Lung (tissue), 12 donors: ENCODE results near the gene GFI1. TPM values are rescaled to one million over a fixed set of nuclear protein-coding genes. Genes with fewer than 3 reads are reported as not detected.

ENCODE experiments used
- ATAC-seq: fragments of 200-7000 bp; cut with Tn5 transposase; one replicate; pipeline ENCODE4 v1.9.1; 2020; ENCODE audit warnings: moderate number of reproducible peaks; ENCODE audit not compliant: insufficient read depth, low FRiP score
- DNase-seq, 3 donors: peaks; one replicate each; pipeline ENCODE4 v3.0.0-alpha.2; 2013 to 2017
- H3K27ac ChIP-seq, 2 donors: one replicate each; pipeline ENCODE4 v1.5.1; 2013; ENCODE audit warnings: mild to moderate bottlenecking in 2 of 2, moderate library complexity in 2 of 2, control low read depth in 1 of 2, inconsistent platforms in 1 of 2, low read depth in 1 of 2, low read length in 1 of 2
- H3K27me3 ChIP-seq, 3 donors: one replicate each; pipeline ENCODE4 v1.5.1; 2013; ENCODE audit warnings: low read length in 2 of 3; ENCODE audit not compliant: control insufficient read depth in 3 of 3, insufficient read depth in 3 of 3
- H3K36me3 ChIP-seq, 4 donors: one replicate each; pipeline ENCODE4 v1.5.1; 2013; ENCODE audit warnings: low read length in 4 of 4, mild to moderate bottlenecking in 1 of 4, moderate library complexity in 1 of 4; ENCODE audit not compliant: control insufficient read depth in 4 of 4, insufficient read depth in 4 of 4
- H3K4me1 ChIP-seq, 5 donors: one replicate each; pipeline ENCODE4 v1.5.1; 2013; ENCODE audit warnings: low read length in 5 of 5, mild to moderate bottlenecking in 2 of 5, moderate library complexity in 1 of 5; ENCODE audit not compliant: control insufficient read depth in 5 of 5, insufficient read depth in 5 of 5
- H3K4me3 ChIP-seq: one replicate; pipeline ENCODE4 v1.5.1; 2013; ENCODE audit warnings: mild to moderate bottlenecking, control low read depth, moderate library complexity
- H3K9ac ChIP-seq, 2 donors: one replicate each; pipeline ENCODE4 v1.5.1; 2013; ENCODE audit warnings: low read length in 2 of 2, control low read depth in 1 of 2; ENCODE audit not compliant: insufficient read depth in 1 of 2
- H3K9me3 ChIP-seq, 4 donors: one replicate each; pipeline ENCODE4 v1.5.1; 2013; ENCODE audit warnings: low read length in 3 of 4, mild to moderate bottlenecking in 1 of 4, moderate library complexity in 1 of 4; ENCODE audit not compliant: control insufficient read depth in 4 of 4, insufficient read depth in 3 of 4
- CTCF ChIP-seq: IDR thresholded peaks from 2 replicates; pipeline ENCODE4 v1.5.1; 2012; ENCODE audit warnings: mild to moderate bottlenecking; ENCODE audit errors: control extremely low read depth, extremely low read depth
- WGBS, 2 donors: extraction: QIAGEN DNeasy Blood & Tissue Kit; methylation state at CpG; one replicate each; pipeline ENCODE4 v1.1.7; 2013; 5-methylcytosine and 5-hydroxymethylcytosine counted together
- polyA plus RNA-seq, 2 donors: library from polyadenylated mRNA; stranded (reverse); fragments of 200-250 nt; gene quantifications; one replicate each; pipeline ENCODE4 v1.2.1, GENCODE V29; 2013
- total RNA-seq, 2 donors: library from RNA; depleted of rRNA in 1 of 2; stranded (reverse); fragments of >200 nt in 1 of 2; gene quantifications; one replicate each; pipeline ENCODE4 v1.2.1, GENCODE V29; 2014 to 2021
- donor health status: control.
- donor health status: control.
- donor health status: Bipolar disorder and iron deficiency.
- donor health status: healthy.
- donor health status: DM: yes; HTN: yes; CAD: no.

The GFI1 gene
- total and polyA plus RNA-seq, 4 donors = 0.59 to 2.5 (median 1.9) TPM

DNA sequence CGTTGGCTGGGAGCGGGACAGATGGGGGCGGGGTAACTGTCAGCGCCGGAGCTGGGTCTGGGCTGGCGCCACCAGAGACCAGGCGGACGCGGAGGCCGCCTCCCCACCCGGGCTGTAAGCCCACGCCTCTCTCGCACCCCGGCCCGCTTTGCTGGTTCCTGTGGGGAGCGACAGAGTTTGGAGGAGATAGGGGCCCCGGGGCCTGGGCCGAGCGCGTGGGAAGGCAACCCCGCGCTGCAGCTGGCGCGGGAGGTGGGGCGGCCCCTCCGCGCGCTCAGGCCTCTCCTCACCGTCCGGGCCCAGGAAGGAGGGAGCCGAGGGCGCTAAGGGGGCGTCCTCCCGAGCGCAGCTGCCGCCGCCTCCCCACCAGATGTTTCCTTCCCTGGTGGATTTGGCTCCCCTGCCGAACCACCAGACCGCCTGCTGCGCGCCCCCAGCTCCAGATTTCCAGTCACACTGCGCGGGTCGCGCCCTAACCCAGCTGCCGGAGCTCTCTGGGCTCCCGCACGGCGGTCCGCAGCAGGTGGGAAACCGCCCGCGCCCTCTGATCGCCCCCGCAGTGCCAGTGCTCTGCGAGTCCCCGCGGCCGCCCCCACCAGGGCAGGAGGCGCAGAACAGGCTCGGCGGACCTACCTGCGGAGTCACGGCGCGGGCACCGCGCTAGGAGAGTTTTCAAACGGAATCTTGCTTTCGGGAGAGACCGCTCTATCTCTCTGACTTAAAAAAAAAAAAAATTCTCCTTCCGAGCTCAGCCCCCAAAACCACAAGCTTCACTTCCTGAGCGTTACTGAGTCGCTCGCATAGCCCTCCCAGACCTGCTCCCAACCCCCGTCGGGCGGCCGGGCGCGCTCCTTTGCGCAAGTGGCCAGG is 1.1 kb downstream of the GFI1 start:
- Histone ChIP-seq H3K27ac (peak overlapping the region in 1 of 2 donors; percentile 33), H3K9ac (no peak overlapping the region)

GRCh38 chr1:92484472-92485380 is 2.0 kb downstream of the GFI1 start:
- no peak overlapping the region for H3K9ac ChIP-seq
- peaks cover 0 to 64% (median 21%) of the 10 kb centered on the region in 5 donors for H3K4me1 ChIP-seq
- peaks cover 0 to 10% (median 0%) of the 10 kb centered on the region in 4 donors for H3K9me3 ChIP-seq
- no peaks in the 10 kb centered on the region for H3K36me3 ChIP-seq
- peaks cover 2 to 85% (median 80%) of the 10 kb centered on the region in 3 donors for H3K27me3 ChIP-seq
- H3K27ac ChIP-seq = no peak overlapping the region
- ATAC-seq (no peak), DNase-seq (peak; percentile 29 to 49 (median 46))
- peak overlapping the region; percentile 14 for H3K4me3 ChIP-seq
- TF ChIP-seq CTCF = no peak
- WGBS, 2 donors = 1 to 2% methylated on average over 62 to 65 of the region's 65 CpGs

More for the DNA sequence above, 1.1 kb downstream of the GFI1 start:
- Histone ChIP-seq H3K36me3 (no peaks in the 10 kb centered on the region), H3K9me3 (peaks cover 0 to 10% (median 0%) of the 10 kb centered on the region in 4 donors), H3K27me3 (peaks cover 2 to 80% (median 78%) of the 10 kb centered on the region in 3 donors), H3K4me1 (peaks cover 0 to 58% (median 21%) of the 10 kb centered on the region in 5 donors), H3K4me3 (peak overlapping the region; percentile 41)
- peak; percentile 22 to 40 (median 26) for DNase-seq
- 0 to 2% methylated on average over 75 to 82 of the region's 82 CpGs for WGBS, 2 donors
- no peak for ATAC-seq
- peak; percentile 1 for TF ChIP-seq CTCF

DNA sequence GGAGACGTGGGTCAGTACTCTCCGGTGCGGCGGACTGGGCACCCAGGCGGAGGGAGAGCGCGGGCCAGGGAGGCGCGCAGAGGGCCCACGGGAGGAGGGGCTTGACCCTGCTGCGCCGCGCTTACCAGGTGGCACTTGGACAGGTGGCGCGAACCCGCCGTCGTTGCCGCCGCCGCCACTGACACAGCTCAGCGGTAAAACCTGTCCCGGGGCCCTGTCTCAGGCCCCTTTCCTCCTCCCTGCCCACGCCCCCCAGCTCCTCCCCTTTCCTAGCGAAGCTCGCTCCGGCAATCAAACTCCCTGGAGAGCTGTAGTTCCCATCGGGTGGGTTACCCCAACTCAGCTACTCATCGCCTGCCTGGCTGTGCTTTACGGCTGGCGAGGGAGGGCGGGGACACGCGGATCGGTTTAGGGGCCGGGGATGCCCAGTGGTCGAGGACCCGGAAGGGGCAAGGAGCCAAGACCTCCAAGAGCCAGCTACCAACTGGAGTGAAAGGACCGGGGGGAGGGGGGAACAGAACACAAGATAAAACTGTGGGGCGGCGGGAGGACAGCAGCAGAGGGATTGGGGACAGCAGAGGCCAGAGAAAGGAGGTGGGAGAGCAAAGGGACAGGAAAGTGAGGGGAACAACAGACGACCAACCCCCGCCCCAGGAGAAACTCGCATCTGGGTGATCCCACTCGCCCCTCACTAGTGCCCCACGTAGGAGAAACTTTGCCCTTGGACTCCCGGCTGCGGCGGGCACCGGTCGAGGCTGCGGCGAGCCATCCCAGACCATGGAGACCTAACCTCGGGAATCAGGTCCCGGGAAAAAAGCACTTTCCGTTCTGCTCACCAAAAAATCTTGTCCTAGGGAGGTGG is 2.9 kb downstream of the GFI1 start:
- ATAC-seq = no peak
- H3K4me3 ChIP-seq = peak overlapping the region; percentile 24
- peaks cover 0 to 10% (median 0%) of the 10 kb centered on the region in 4 donors for H3K9me3 ChIP-seq
- DNase-seq = peak; percentile 23 to 36 (median 35)
- H3K27me3 ChIP-seq = peaks cover 2 to 86% (median 80%) of the 10 kb centered on the region in 3 donors
- no peak overlapping the region for H3K9ac ChIP-seq
- H3K27ac ChIP-seq = no peak overlapping the region
- WGBS, 2 donors = 1 to 3% methylated on average over 47 to 56 of the region's 56 CpGs
- H3K4me1 ChIP-seq = peaks cover 0 to 64% (median 21%) of the 10 kb centered on the region in 5 donors
- no peaks in the 10 kb centered on the region for H3K36me3 ChIP-seq
- TF ChIP-seq CTCF = no peak
